Hepatocyte (in vitro differentiated cells): ENCODE data around the gene AFAP1.

Experiments
- EZH2 ChIP-seq: fragments of 200-600 bp; sonication (generic); IDR thresholded peaks from 2 replicates; pipeline ENCODE4 v1.6.1; 2016; ENCODE audit warnings: antibody characterized with exemption, mild to moderate bottlenecking, borderline replicate concordance
- TF ChIP-seq, protein P1 (sequence below): fragments of 200-600 bp; sonication (generic); IDR thresholded peaks from 2 replicates; pipeline ENCODE4 v1.5.1; 2016; ENCODE audit warnings: antibody characterized with exemption, mild to moderate bottlenecking; ENCODE audit not compliant: poor library complexity

GRCh38 chr4:7714738-7715137 lies 224.9 kb downstream of the AFAP1 start:
- TF ChIP-seq, protein P1, sequence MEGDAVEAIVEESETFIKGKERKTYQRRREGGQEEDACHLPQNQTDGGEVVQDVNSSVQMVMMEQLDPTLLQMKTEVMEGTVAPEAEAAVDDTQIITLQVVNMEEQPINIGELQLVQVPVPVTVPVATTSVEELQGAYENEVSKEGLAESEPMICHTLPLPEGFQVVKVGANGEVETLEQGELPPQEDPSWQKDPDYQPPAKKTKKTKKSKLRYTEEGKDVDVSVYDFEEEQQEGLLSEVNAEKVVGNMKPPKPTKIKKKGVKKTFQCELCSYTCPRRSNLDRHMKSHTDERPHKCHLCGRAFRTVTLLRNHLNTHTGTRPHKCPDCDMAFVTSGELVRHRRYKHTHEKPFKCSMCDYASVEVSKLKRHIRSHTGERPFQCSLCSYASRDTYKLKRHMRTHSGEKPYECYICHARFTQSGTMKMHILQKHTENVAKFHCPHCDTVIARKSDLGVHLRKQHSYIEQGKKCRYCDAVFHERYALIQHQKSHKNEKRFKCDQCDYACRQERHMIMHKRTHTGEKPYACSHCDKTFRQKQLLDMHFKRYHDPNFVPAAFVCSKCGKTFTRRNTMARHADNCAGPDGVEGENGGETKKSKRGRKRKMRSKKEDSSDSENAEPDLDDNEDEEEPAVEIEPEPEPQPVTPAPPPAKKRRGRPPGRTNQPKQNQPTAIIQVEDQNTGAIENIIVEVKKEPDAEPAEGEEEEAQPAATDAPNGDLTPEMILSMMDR = no peak
- no peak for TF ChIP-seq EZH2
